ENCODE measurements around the gene NAT8L.

GRCh38 chr4:2085496-2085901 is 26.4 kb downstream of the NAT8L start:
- TF ChIP-seq SUZ12 (IDR thresholded peaks at IDR 0.05; ENCODE audit: extremely low read depth, insufficient read depth, insufficient read length) (no peak), YY1 (IDR thresholded peaks at IDR 0.05; ENCODE audit: insufficient read depth, insufficient read length) (no peak)

All from NT2/D1 (cell line).